GM19025 (cell line): ENCODE data around the gene DERL3.
"Not testable (repeated sequence)": the region's sequence is repeated elsewhere in the genome, so short reads cannot be mapped to it uniquely, and the experiment has no call there.

Experiments used
- ATAC-seq: cut with Tn5 transposase; IDR thresholded peaks from one replicate; pipeline ENCODE4 v1.9.1; 2021; ENCODE audit warnings: mild to moderate bottlenecking, low read depth, moderate library complexity; ENCODE audit not compliant: unreplicated experiment

Gene DERL3

GRCh38 chr22:23838681-23839468 is at the start of gene DERL3:
Gene DERL3, minus strand, starts transcription at chr22:23839006. Its CDS starts 19 bp downstream, at chr22:23838987.
- ATAC-seq, result peak; percentile 83

- no peak for ATAC-seq
Observed at GRCh38 chr22:23884140-23884539, 45.3 kb upstream of the DERL3 start.

DNA sequence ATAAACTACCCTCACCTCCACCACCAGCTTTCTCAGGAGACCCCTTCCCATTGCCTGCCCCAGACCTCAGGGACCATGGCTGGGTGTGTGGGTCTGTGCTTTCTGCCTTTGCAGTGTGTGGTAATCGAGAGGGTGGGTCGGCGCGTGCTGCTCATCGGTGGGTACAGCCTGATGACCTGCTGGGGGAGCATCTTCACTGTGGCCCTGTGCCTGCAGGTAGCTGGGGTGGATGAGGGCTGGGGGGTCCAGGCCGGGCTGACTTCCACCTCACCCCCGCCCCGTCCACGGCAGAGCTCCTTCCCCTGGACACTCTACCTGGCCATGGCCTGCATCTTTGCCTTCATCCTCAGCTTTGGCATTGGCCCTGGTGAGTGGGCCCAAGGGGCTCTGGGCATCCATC is 44.9 kb upstream of the DERL3 start:
- ATAC-seq, result no peak

- ATAC-seq, result no peak
Observed at GRCh38 chr22:23882370-23882769, 43.6 kb upstream of the DERL3 start.

DNA sequence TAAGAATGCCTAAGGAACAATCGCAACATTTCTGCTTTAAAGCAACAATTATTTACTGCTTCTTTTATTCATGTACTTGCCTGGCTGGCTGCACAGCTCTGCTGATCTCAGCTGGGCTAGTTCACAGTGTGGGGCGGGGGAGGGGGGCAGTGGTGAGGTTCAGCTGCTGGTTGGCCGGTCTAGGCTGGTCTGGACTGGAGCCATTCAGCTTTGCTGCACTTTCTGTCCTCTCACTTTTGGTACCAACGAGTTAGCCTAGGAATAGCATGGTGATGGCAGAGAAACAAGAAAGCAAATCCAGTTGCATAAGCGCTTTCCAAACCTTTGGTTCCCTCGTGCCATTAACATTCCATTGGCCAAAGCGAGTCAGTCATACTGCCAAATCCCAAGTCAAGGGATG is 39.4 kb upstream of the DERL3 start:
- ATAC-seq, result no peak

DNA sequence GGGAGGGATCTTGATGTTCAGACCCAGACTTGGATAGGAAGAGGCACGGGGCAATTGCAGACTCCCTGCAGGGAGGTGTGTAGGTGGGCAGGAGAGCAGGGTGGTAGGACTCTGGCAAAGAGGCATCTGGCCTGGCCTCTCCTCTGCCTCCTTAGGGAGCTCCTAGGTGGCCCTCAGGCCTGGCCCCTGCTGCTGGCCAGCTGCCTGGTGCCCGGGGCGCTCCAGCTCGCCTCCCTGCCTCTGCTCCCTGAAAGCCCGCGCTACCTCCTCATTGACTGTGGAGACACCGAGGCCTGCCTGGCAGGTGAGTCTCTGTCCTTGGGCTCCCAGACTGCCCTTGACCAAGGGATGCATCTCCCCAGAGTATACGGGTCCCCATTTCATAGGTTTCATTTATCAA is 38.8 kb upstream of the DERL3 start:
- no peak for ATAC-seq

GRCh38 chr22:23875801-23876200 is 37.0 kb upstream of the DERL3 start:
- no peak for ATAC-seq

GRCh38 chr22:23874871-23875270 is 36.1 kb upstream of the DERL3 start:
- ATAC-seq, result no peak

DNA sequence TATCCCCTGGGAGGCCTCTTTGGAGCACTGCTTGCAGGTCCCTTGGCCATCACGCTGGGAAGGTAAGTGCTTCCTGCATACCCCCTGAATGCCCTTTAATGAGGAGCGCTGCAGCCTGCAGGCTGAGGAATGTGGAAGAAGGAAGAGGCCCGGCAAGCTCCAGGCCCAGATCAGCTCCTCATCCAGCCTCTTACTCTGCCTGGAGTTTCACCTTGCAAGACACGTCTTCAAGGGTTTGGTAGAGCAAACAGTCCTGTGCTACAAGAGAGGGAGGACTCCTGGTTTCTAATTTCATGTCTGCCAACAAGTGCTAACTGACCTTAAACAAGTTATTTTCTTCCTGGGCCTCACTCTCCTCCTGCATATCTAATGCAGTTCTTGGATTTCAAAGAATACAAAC is 29.8 kb upstream of the DERL3 start:
- ATAC-seq, result no peak

- ATAC-seq, result not testable (repeated sequence)
Observed at GRCh38 chr22:23864499-23865154, 25.8 kb upstream of the DERL3 start.

- ATAC-seq, result no peak
Observed at GRCh38 chr22:23862103-23862502, 23.3 kb upstream of the DERL3 start.

- not testable (repeated sequence) for ATAC-seq
Observed at GRCh38 chr22:23860187-23860586, 21.4 kb upstream of the DERL3 start.

GRCh38 chr22:23859201-23859600 is 20.4 kb upstream of the DERL3 start:
- no peak for ATAC-seq

GRCh38 chr22:23858484-23858815 is 19.6 kb upstream of the DERL3 start:
- no peak for ATAC-seq

GRCh38 chr22:23857606-23858483 is 19.0 kb upstream of the DERL3 start, which contains the start of gene SLC2A11:
Gene SLC2A11, plus strand, starts transcription at chr22:23857875. Its CDS starts 125 bp downstream, at chr22:23858000.
- peak; percentile 97 for ATAC-seq

- ATAC-seq, result peak; percentile 33
Observed at GRCh38 chr22:23856721-23857605, 18.2 kb upstream of the DERL3 start.

DNA sequence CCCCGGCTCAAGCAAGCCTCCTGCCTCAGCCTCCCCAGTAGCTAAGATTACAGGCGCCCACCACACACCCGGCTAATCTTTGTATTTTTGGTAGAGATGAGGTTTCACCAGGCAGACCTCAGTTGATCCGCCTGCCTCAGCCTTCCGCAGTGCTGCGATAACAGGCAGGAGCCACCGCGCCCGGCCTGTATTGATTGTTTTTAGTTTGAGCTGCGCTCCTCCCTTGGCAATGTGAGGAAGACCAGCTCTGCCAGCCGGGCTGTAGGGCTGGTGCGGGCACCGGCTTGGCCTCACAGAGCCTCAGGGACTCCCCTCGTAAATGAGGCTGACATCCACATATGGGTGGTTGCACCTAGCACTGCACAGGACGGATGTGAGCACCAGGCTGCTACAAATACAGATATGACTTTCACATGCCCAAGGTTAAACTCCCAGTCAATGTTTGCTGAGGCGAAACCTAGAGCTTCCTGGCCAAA is 11.4 kb upstream of the DERL3 start:
- peak; percentile 68 for ATAC-seq

- no peak for ATAC-seq
Observed at GRCh38 chr22:23849009-23850006, 10.5 kb upstream of the DERL3 start.
